GM19239 (cell line): ENCODE measurements around the gene GCNA.
"Not testable (repeated sequence)": the region's sequence is repeated elsewhere in the genome, so short reads cannot be mapped to it uniquely, and the experiment has no call there.

Source experiments
- DNase-seq: peaks from one replicate; pipeline ENCODE4 v3.0.0; 2011; ENCODE audit warnings: low spot score; ENCODE audit not compliant: insufficient read length
- FAIRE-seq: peaks from 2 replicates; lab custom pipeline; 2011; peaks lifted over from hg19 to GRCh38; lab: Jason Lieb, UNC

GCNA gene

GRCh38 chrX:71636438-71637252 lies 58.4 kb downstream of the GCNA start:
- DNase-seq = no peak
- FAIRE-seq = peak; percentile 92

GRCh38 chrX:71637253-71637618 lies 59.0 kb downstream of the GCNA start:
- FAIRE-seq = no peak
- no peak for DNase-seq

- FAIRE-seq (peak; percentile 90), DNase-seq (no peak)
Measured at GRCh38 chrX:71637848-71638247, 59.6 kb downstream of the GCNA start.

DNA sequence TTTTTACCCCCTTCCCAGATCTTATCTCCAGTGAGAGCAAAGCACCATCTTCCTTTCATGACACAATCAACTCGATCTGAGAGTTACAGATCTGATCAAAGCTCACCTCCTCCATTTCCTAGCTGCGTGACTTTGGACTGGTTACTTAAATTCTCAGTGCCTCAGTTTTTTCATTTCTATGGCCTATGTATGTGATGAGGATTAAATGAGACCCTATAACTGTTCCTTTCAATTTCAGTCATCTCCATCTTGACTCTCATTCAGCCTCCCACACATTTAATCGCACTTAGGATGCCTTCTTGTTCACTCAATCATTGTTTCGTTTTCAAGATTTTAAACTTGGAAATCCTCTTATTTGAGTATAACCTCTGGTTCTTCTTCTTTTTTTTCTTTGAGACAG lies 60.2 kb downstream of the GCNA start:
- FAIRE-seq (no peak), DNase-seq (no peak)

GRCh38 chrX:71640002-71640401 lies 61.8 kb downstream of the GCNA start:
- FAIRE-seq = peak; percentile 66
- no peak for DNase-seq

GRCh38 chrX:71644406-71644805 lies 66.2 kb downstream of the GCNA start:
- FAIRE-seq, DNase-seq: not testable (repeated sequence)

- peak; percentile 98 for FAIRE-seq
- no peak for DNase-seq
Measured at GRCh38 chrX:71650333-71650969, 72.2 kb downstream of the GCNA start.

DNA sequence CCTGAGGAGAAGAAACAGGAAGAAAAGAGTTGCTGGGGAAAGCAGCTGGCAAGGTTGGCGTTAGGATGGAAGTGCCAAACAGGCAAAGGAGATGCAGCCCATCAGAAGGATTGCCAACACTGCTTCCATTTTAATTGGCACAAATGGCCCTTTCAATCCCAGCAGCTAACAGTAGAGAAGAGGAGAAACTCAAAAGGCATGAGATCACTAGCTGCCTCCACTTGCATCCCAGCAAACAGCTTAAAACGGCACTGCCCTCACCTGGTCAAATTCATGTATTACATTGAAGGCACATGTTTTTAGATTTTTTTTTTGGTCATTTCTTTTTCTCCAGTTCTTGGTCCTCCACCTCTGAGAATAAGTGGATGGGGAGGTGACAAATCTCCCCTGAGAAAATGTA lies 74.2 kb downstream of the GCNA start:
- DNase-seq = no peak
- peak; percentile 98 for FAIRE-seq

GRCh38 chrX:71653344-71653743 lies 75.1 kb downstream of the GCNA start:
- FAIRE-seq (no peak), DNase-seq (no peak)

GRCh38 chrX:71657267-71657666 lies 79.0 kb downstream of the GCNA start:
- FAIRE-seq (no peak), DNase-seq (no peak)

- no peak for DNase-seq
- FAIRE-seq = no peak
Measured at GRCh38 chrX:71659342-71659741, 81.1 kb downstream of the GCNA start.

GRCh38 chrX:71659959-71660358 lies 81.7 kb downstream of the GCNA start:
- FAIRE-seq = no peak

DNA sequence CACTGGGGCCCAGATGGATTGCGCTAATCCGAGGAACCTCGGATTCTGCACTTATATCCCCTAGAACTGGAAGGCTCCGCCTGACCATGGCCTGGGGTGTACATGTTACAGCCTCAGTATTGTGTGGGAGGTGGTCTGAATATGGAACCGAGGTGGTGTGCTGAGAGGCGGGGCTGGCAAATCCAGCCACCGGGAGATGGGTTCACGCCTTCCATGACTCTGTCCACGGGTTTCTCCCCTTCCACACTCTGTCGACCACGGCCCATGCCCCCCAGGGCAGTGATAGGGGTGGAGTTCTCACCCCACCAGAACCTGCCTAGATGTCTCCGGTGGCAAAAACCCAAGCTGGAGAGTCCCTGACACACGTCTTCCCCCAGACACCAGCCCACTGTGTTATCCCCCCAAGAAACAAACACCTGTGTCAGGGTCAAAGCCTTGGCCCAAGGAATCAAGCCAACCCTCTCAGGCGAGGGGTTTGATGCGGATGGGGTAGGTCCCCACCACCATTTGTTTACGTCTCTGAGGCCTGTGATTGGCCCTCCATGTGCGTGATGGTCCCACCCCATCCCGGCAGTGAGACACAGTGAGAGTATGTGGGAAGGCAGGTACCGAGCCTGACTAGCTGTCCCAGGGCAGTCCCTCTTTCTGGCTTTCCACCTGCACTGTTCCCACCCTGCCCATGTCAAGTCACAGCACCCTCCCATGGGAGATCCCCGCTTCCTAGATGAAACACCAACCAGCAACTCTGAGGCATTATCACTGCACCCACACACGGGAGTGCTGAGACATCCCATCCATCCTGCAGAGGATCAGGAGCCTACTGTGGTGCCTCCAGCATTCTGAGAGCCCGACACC lies 82.6 kb downstream of the GCNA start:
- no peak for FAIRE-seq
- no peak for DNase-seq

More at GRCh38 chrX:71659959-71660358, 81.7 kb downstream of the GCNA start:
- DNase-seq = no peak

DNA sequence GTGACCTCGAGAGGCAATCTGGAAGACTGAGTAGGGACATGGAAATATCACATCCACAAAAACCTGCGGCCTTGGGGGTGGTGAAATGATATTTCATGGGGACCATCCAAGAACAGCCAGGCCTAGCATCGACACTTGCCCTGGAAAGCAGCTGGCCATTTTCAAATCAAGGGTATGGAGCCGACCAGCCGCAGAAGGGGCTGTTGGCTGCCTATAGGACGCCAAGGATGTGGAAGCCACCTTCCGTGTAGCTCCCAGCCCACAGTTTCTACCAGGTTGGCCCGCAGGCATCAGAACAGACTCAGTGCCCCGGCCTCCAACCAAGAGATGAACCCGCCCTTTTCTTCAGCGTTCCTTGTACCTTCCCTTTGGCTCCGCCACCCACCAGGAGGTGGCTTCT lies 83.7 kb downstream of the GCNA start:
- FAIRE-seq (no peak), DNase-seq (no peak)

DNA sequence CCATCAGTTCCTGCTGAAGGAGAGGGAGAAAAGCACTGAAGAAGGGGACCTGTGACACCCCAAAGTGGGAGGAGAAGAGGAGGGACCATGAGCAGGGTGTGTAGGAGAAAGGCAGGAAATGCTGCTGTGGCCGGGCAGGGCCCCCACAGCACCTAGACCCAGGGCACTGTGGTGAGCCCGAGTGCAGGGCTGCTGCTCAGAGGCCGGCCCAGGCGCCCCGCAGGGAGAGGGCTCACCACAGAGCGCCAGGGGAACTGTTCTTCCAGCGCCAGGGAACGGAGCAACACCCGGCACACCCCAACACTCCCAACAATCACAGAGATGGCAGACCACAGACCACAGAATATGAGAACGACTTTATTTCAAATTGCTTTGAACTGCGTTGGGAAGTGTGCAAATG lies 84.4 kb downstream of the GCNA start:
- not testable (repeated sequence) for DNase-seq
- FAIRE-seq = peak; percentile 39
